PC-3 (cell line): ENCODE measurements around the gene WNK1. TPM values are rescaled to one million over a fixed set of nuclear protein-coding genes. Genes with fewer than 3 reads are reported as not detected.

Source experiments
- ATAC-seq: fragments of 200-7000 bp; cut with Tn5 transposase; 2 replicates; pipeline ENCODE4 v1.9.1; 2020; ENCODE audit warnings: mild to moderate bottlenecking, moderate library complexity
- BruUV-seq: library from RNA; stranded (reverse); fragments of 400-500 nt; replicated peaks from 2 replicates; lab custom pipeline; 2021; lab: Mats Ljungman, UMichigan
- CTCF ChIA-PET: fragments of 300-600 bp; sonication (Branson Sonifier 250); formaldehyde crosslinking; loops from one replicate; lab custom pipeline; 2022; ENCODE audit warnings: antibody characterized with exemption; lab: Charles Lee
- POLR2A ChIA-PET: fragments of 300-600 bp; sonication (Branson Sonifier 250); formaldehyde crosslinking; loops from one replicate; lab custom pipeline; 2022; ENCODE audit warnings: antibody characterized with exemption; ENCODE audit not compliant: unreplicated experiment; lab: Charles Lee
- DNase-seq: peaks from one replicate; pipeline ENCODE4 v3.0.0-alpha.2; 2015
- H2AFZ ChIP-seq: fragments of 300-600 bp; sonication (generic); 2 replicates; pipeline ENCODE4 v1.6.0; 2016; ENCODE audit warnings: antibody characterized with exemption, low read length
- H3F3A ChIP-seq: fragments of 300-600 bp; sonication (generic); one replicate; pipeline ENCODE4 v1.6.0; 2017; ENCODE audit warnings: antibody characterized with exemption, low read length, control low read depth, mild to moderate bottlenecking; ENCODE audit not compliant: unreplicated experiment
- H3K27ac ChIP-seq: fragments of 300-600 bp; sonication (generic); 2 replicates; pipeline ENCODE4 v1.5.1; 2016; ENCODE audit warnings: mild to moderate bottlenecking, low read length
- H3K27me3 ChIP-seq: fragments of 300-600 bp; sonication (generic); 2 replicates; pipeline ENCODE4 v1.6.1; 2016; ENCODE audit warnings: low read length, mixed read lengths
- H3K36me3 ChIP-seq: fragments of 300-600 bp; sonication (generic); 2 replicates; pipeline ENCODE4 v1.6.1; 2016; ENCODE audit warnings: low read depth, mixed run types, low read length, mixed read lengths
- H3K4me1 ChIP-seq: fragments of 300-600 bp; sonication (generic); 2 replicates; pipeline ENCODE4 v1.5.1; 2016; ENCODE audit warnings: low read length; ENCODE audit not compliant: insufficient read depth
- H3K4me2 ChIP-seq: fragments of 300-600 bp; sonication (generic); 2 replicates; pipeline ENCODE4 v1.6.0; 2016; ENCODE audit warnings: low read length
- H3K4me3 ChIP-seq: fragments of 300-600 bp; sonication (generic); 2 replicates; pipeline ENCODE4 v1.5.1; 2016; ENCODE audit warnings: mild to moderate bottlenecking, low read length, mixed read lengths
- H3K79me2 ChIP-seq: fragments of 300-600 bp; sonication (generic); 2 replicates; pipeline ENCODE4 v1.6.1; 2017; ENCODE audit warnings: low read length, mixed read lengths
- H3K9ac ChIP-seq: fragments of 300-600 bp; sonication (generic); 2 replicates; pipeline ENCODE4 v1.6.0; 2016; ENCODE audit warnings: mild to moderate bottlenecking, low read length
- H3K9me2 ChIP-seq: fragments of 300-600 bp; sonication (generic); replicated peaks from 2 replicates; pipeline ENCODE4 v1.6.1; 2016; ENCODE audit warnings: mixed run types, low read length, mixed read lengths
- H3K9me3 ChIP-seq: fragments of 300-600 bp; sonication (generic); 2 replicates; pipeline ENCODE4 v1.6.1; 2016; ENCODE audit warnings: low read length, mixed read lengths
- H4K20me1 ChIP-seq: fragments of 300-600 bp; sonication (generic); 2 replicates; pipeline ENCODE4 v1.6.1; 2016; ENCODE audit warnings: low read length, mixed read lengths
- EZH2 ChIP-seq: fragments of 300-600 bp; sonication (generic); IDR thresholded peaks from one replicate; pipeline ENCODE4 v1.6.1; 2017; ENCODE audit warnings: antibody characterized with exemption, mild to moderate bottlenecking, low read length; ENCODE audit not compliant: unreplicated experiment
- EZH2phosphoT487 ChIP-seq: fragments of 300-600 bp; sonication (generic); IDR thresholded peaks from 2 replicates; pipeline ENCODE4 v1.6.1; 2018; ENCODE audit warnings: mild to moderate bottlenecking, antibody characterized with exemption, low read length, borderline replicate concordance
- intact Hi-C: fragments of 100-400 bp; cut with micrococcal nuclease; formaldehyde crosslinking; loops from 2 replicates; pipeline ENCODE4 v1.9.0; 2023
- total RNA-seq: library from RNA; depleted of rRNA; stranded (reverse); fragments of >200 nt; gene quantifications from 2 replicates; pipeline ENCODE4 v1.2.3, GENCODE V29; 2014
- TF ChIP-seq, protein P1 (sequence below): fragments of 300-600 bp; sonication (generic); conservative IDR thresholded peaks from 2 replicates; pipeline ENCODE4 v1.5.1; 2017; ENCODE audit warnings: antibody characterized with exemption, low read depth, mild to moderate bottlenecking, low read length

WNK1 gene
- total RNA-seq, 1 experiment from 2014 or later = 44.5 TPM

DNA sequence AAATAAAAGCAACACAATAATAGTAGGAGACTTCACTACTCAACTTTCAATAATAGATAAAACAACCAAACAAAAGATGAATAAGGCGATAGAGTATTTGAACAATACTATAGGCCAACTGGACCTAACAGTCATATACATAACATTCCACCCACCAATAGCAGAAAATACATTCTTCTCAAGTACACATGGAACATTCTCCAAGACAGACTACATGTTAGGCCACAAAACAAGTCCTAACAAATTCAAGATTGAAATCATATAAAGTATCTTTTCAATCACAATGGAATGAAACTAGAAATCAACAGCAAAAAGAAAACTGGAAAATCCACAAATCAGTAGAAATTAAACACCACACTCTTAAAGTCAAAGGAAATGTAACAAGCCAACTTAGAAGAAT, 168.3 kb downstream of the WNK1 start:
- Histone ChIP-seq H3K4me2 (no peak overlapping the region), H3F3A (no peaks in the 10 kb centered on the region), H3K9ac (no peak overlapping the region), H3K27ac (no peak overlapping the region), H4K20me1 (no peaks in the 10 kb centered on the region), H3K36me3 (peaks cover 20% of the 10 kb centered on the region; the same call in 1 of the 2 replicates), H3K4me3 (no peak overlapping the region), H2AFZ (no peak overlapping the region), H3K9me2 (no peaks in the 10 kb centered on the region), H3K79me2 (no peaks in the 10 kb centered on the region), H3K27me3 (no peaks in the 10 kb centered on the region), H3K4me1 (no peaks in the 10 kb centered on the region), H3K9me3 (no peaks in the 10 kb centered on the region)
- intact Hi-C loops = no loop called here
- ChIA-PET CTCF (no interaction called here), POLR2A (no interaction called here)
- TF ChIP-seq, protein P1, sequence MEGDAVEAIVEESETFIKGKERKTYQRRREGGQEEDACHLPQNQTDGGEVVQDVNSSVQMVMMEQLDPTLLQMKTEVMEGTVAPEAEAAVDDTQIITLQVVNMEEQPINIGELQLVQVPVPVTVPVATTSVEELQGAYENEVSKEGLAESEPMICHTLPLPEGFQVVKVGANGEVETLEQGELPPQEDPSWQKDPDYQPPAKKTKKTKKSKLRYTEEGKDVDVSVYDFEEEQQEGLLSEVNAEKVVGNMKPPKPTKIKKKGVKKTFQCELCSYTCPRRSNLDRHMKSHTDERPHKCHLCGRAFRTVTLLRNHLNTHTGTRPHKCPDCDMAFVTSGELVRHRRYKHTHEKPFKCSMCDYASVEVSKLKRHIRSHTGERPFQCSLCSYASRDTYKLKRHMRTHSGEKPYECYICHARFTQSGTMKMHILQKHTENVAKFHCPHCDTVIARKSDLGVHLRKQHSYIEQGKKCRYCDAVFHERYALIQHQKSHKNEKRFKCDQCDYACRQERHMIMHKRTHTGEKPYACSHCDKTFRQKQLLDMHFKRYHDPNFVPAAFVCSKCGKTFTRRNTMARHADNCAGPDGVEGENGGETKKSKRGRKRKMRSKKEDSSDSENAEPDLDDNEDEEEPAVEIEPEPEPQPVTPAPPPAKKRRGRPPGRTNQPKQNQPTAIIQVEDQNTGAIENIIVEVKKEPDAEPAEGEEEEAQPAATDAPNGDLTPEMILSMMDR = no peak
- no peak for TF ChIP-seq EZH2
- no TSS peak for BruUV-seq
- ATAC-seq = no peak
- DNase-seq = no peak

DNA sequence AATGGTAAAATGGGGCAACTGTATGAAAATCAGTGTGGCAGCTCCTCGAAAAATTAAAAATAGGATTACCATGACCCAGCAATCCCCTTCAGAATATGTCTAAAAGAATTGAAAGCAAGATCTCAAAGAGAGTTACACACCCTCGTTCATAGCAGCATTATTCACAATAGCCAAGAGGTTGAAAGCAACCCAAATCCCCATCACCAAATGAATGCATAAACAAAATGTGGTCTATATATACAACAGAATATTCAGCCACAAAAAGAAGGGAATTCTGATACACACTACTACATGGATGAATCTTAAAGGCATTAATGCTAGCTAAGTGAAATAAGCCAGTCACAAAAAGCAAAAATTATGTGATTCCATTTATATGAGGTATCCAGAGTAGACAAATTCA, 169.9 kb downstream of the WNK1 start:
- intact Hi-C loops = no loop called here
- no peaks in the 10 kb centered on the region for H3K27me3 ChIP-seq
- POLR2A ChIA-PET = no interaction called here
- no peaks in the 10 kb centered on the region for H3F3A ChIP-seq
- H3K9me2 ChIP-seq = no peaks in the 10 kb centered on the region
- H3K27ac ChIP-seq = no peak overlapping the region
- H3K9ac ChIP-seq = no peak overlapping the region
- no peaks in the 10 kb centered on the region for H3K4me1 ChIP-seq
- no peak overlapping the region for H3K4me3 ChIP-seq
- no peak overlapping the region for H2AFZ ChIP-seq
- no peaks in the 10 kb centered on the region for H3K79me2 ChIP-seq
- no TSS peak for BruUV-seq
- CTCF ChIA-PET = no interaction called here
- no peaks in the 10 kb centered on the region for H3K9me3 ChIP-seq
- DNase-seq (no peak), ATAC-seq (no peak)
- no peak overlapping the region for H3K4me2 ChIP-seq
- TF ChIP-seq, protein P1 = no peak
- TF ChIP-seq EZH2 (no peak), EZH2phosphoT487 (no peak)
- H4K20me1 ChIP-seq = no peaks in the 10 kb centered on the region
- H3K36me3 ChIP-seq = peaks cover 16% of the 10 kb centered on the region; the same call in 1 of the 2 replicates

DNA sequence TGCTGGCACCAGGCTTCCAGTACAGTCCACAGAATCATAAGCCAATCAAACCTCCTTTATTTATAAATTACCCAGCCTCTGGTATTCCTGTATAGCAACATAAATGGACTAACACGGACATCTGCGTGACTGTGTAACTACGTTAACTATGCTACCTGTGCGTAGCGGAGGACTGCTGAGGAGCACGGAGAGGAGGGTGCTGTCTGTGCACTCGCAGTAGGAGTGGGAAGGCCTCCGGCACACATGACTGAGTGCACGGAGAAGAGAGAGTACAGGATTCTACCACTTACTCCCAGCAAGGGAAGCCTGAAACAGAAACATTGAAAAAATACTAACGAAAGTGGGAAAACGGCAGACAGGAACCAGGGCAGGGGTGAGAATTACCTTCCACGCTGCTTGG, 174.3 kb downstream of the WNK1 start:
- Histone ChIP-seq H3F3A (no peaks in the 10 kb centered on the region), H3K4me2 (no peak overlapping the region), H3K36me3 (peaks cover 23% of the 10 kb centered on the region; the same call in 1 of the 2 replicates), H3K27ac (no peak overlapping the region), H3K9me2 (no peaks in the 10 kb centered on the region), H2AFZ (no peak overlapping the region), H3K4me1 (no peaks in the 10 kb centered on the region), H3K9me3 (no peaks in the 10 kb centered on the region), H3K4me3 (no peak overlapping the region), H4K20me1 (no peaks in the 10 kb centered on the region), H3K27me3 (no peaks in the 10 kb centered on the region), H3K9ac (no peak overlapping the region), H3K79me2 (no peaks in the 10 kb centered on the region)
- intact Hi-C loops = no loop called here
- POLR2A ChIA-PET = no interaction called here
- BruUV-seq = no TSS peak
- CTCF ChIA-PET = no interaction called here
- ATAC-seq = no peak
- TF ChIP-seq, protein P1 = no peak
- TF ChIP-seq EZH2phosphoT487 (no peak), EZH2 (no peak)
- no peak for DNase-seq
